A549 (cell line): ENCODE results near the gene THOC5. TPM values are rescaled to one million over a fixed set of nuclear protein-coding genes. Genes with fewer than 3 reads are reported as not detected.
"Not testable (repeated sequence)": the region's sequence is repeated elsewhere in the genome, so short reads cannot be mapped to it uniquely, and the experiment has no call there.

Experiments used
- ATAC-seq, 2 experiments: fragments of 200-7000 bp in 1 of 2; fragments of >200 bp in 1 of 2; cut with Nextera tagmentation in 1 of 2; cut with Tn5 transposase in 1 of 2; 3 replicates each; pipeline versions ENCODE4 v1.8.0 to v1.9.1; 2018 to 2020; ENCODE audit warnings: mild to moderate bottlenecking in 1 of 2, moderate library complexity in 1 of 2
- CTCF ChIA-PET: fragments of 300-600 bp; sonication (Branson Sonifier 250); formaldehyde crosslinking; extraction: SDS; loops from one replicate; lab custom pipeline; 2021; ENCODE audit warnings: antibody characterized with exemption, inconsistent platforms; lab: Yijun Ruan, JAX
- POLR2A ChIA-PET: fragments of 350-600 bp; formaldehyde crosslinking; extraction: SDS; loops from one replicate; lab custom pipeline; 2021; ENCODE audit warnings: antibody characterized with exemption, inconsistent platforms; lab: Yijun Ruan, JAX
- DNase-seq, 2 experiments: peaks; one replicate each; pipeline versions ENCODE4 v3.0.0 to v3.0.0-alpha.2; 2011 to 2016; ENCODE audit warnings: low read depth in 1 of 2, low spot score in 1 of 2
- FAIRE-seq: peaks from 2 replicates; lab custom pipeline; 2011; peaks lifted over from hg19 to GRCh38; lab: Jason Lieb, UNC
- H3K27ac ChIP-seq, 2 experiments: fragments of >200 bp; sonication (Bioruptor Twin); formaldehyde crosslinking; 3 replicates each; pipeline ENCODE4 v1.5.1; 2016 to 2017
- H3K4me1 ChIP-seq: fragments of >200 bp; sonication (Bioruptor Twin); formaldehyde crosslinking; 3 replicates; pipeline ENCODE4 v1.6.1; 2016
- H3K4me2 ChIP-seq: fragments of >200 bp; sonication (Bioruptor Twin); formaldehyde crosslinking; 3 replicates; pipeline ENCODE4 v1.6.1; 2016
- H3K4me3 ChIP-seq: fragments of >200 bp; sonication (Bioruptor Twin); formaldehyde crosslinking; 3 replicates; pipeline ENCODE4 v1.5.1; 2016
- H3K9me3 ChIP-seq: fragments of >200 bp; sonication (Bioruptor Twin); formaldehyde crosslinking; 3 replicates; pipeline ENCODE4 v1.6.1; 2016
- BHLHE40 ChIP-seq: IDR thresholded peaks from 2 replicates; pipeline ENCODE4 v1.6.1; 2012; ENCODE audit warnings: low read depth, low read length, inconsistent platforms
- CEBPB ChIP-seq, 2 experiments: fragments of >200 bp in 1 of 2; sonication (Bioruptor Twin) in 1 of 2; formaldehyde crosslinking in 1 of 2; IDR thresholded peaks; 2 replicates each; pipeline ENCODE4 v1.6.1; 2012 to 2016
- E2F6 ChIP-seq: IDR thresholded peaks from 2 replicates; pipeline ENCODE4 v1.6.1; 2012; ENCODE audit warnings: low read depth, borderline replicate concordance
- EHF ChIP-seq: fragments of 250-450 bp; sonication (Bioruptor Pico); IDR thresholded peaks from 2 replicates; pipeline ENCODE4 v1.5.0; 2020; ENCODE audit warnings: mild to moderate bottlenecking
- EP300 ChIP-seq, 2 experiments: fragments of >200 bp; sonication (Bioruptor Twin); formaldehyde crosslinking; IDR thresholded peaks; 2 replicates in 1 of 2; 3 replicates in 1 of 2; pipeline ENCODE4 v1.6.1; 2016 to 2017
- ESRRA ChIP-seq: fragments of 150-350 bp; IDR thresholded peaks from 2 replicates; pipeline ENCODE4 v1.6.1; 2014; ENCODE audit warnings: mild to moderate bottlenecking, low read length, borderline replicate concordance
- HDAC2 ChIP-seq: fragments of 200-600 bp; sonication (generic); IDR thresholded peaks from 2 replicates; pipeline ENCODE4 v1.6.1; 2016
- HMGXB4 ChIP-seq: fragments of 250-450 bp; sonication (Bioruptor Pico); IDR thresholded peaks from 2 replicates; pipeline ENCODE4 v1.5.0; 2021; ENCODE audit warnings: mild to moderate bottlenecking, moderate library complexity, borderline replicate concordance
- JUNB ChIP-seq: fragments of >200 bp; sonication (Bioruptor Twin); formaldehyde crosslinking; IDR thresholded peaks from 2 replicates; pipeline ENCODE4 v1.6.1; 2016
- KDM1A ChIP-seq: fragments of 200-600 bp; sonication (generic); IDR thresholded peaks from 2 replicates; pipeline ENCODE4 v1.6.1; 2016; ENCODE audit warnings: low read depth, mild to moderate bottlenecking
- KDM5A ChIP-seq: fragments of 200-600 bp; sonication (generic); IDR thresholded peaks from 2 replicates; pipeline ENCODE4 v1.6.1; 2016; ENCODE audit warnings: antibody characterized with exemption, mild to moderate bottlenecking
- MAFK ChIP-seq: fragments of 450-650 bp; IDR thresholded peaks from 2 replicates; pipeline ENCODE4 v1.6.1; 2014; ENCODE audit not compliant: partially characterized antibody
- NFE2L2 ChIP-seq: fragments of 150-350 bp; conservative IDR thresholded peaks from 2 replicates; pipeline ENCODE4 v1.6.1; 2014; ENCODE audit warnings: low read length
- NPAS2 ChIP-seq: fragments of 250-450 bp; sonication (Bioruptor Pico); IDR thresholded peaks from 2 replicates; pipeline ENCODE4 v1.8.0; 2022; ENCODE audit warnings: mild to moderate bottlenecking, moderate library complexity, borderline replicate concordance
- POLR2AphosphoS2 ChIP-seq: conservative IDR thresholded peaks from 2 replicates; pipeline ENCODE4 v1.6.1; 2012; ENCODE audit warnings: low read length, improper control_type of control experiment, inconsistent platforms
- RAD21 ChIP-seq, 2 experiments: fragments of >200 bp in 1 of 2; sonication (Bioruptor Twin) in 1 of 2; formaldehyde crosslinking in 1 of 2; IDR thresholded peaks in 1 of 2; conservative IDR thresholded peaks in 1 of 2; 2 replicates in 1 of 2; 3 replicates in 1 of 2; pipeline ENCODE4 v1.6.1; 2012 to 2018; ENCODE audit warnings: inconsistent platforms in 1 of 2
- RCOR1 ChIP-seq: fragments of 150-350 bp; IDR thresholded peaks from 2 replicates; pipeline ENCODE4 v1.6.1; 2014; ENCODE audit warnings: antibody characterized with exemption, low read length, low read depth
- RNF2 ChIP-seq: fragments of 200-600 bp; sonication (generic); IDR thresholded peaks from 2 replicates; pipeline ENCODE4 v1.6.1; 2016; ENCODE audit warnings: low read depth, mild to moderate bottlenecking, antibody characterized with exemption, moderate library complexity, borderline replicate concordance
- SMC3 ChIP-seq: fragments of >200 bp; sonication (Bioruptor Twin); formaldehyde crosslinking; IDR thresholded peaks from 3 replicates; pipeline ENCODE4 v1.6.1; 2018; ENCODE audit warnings: inconsistent platforms
- ZSCAN20 ChIP-seq: fragments of 250-450 bp; sonication (Bioruptor Pico); IDR thresholded peaks from 2 replicates; pipeline ENCODE4 v1.8.0; 2022; ENCODE audit warnings: mild to moderate bottlenecking, moderate library complexity
- WGBS: methylation state at CpG from one replicate; pipeline ENCODE4 v1.1.6; 2017; ENCODE audit errors: missing lambda C conversion rate; 5-methylcytosine and 5-hydroxymethylcytosine counted together
- polyA plus RNA-seq, 4 experiments: library from polyadenylated mRNA; depleted of rRNA in 3 of 4; stranded (reverse); fragments of >200 nt; fragmentation: RNase III in 1 of 4; extraction: RNeasy Plus Mini Kit Qiagen cat#74134 plus additional on column Dnase treatment in 1 of 4; gene quantifications; 2 replicates in 3 of 4; 3 replicates in 1 of 4; pipeline ENCODE4 v1.2.3, GENCODE V29; 2011 to 2017
- TF ChIP-seq, protein P1 (sequence below): fragments of >200 bp; sonication (Bioruptor Twin); formaldehyde crosslinking; IDR thresholded peaks from 3 replicates; pipeline ENCODE4 v1.6.1; 2016

The THOC5 gene
- polyA plus RNA-seq, 2 of the 4 experiments (the other 2 are of a cell fraction), result 24.1 to 43.3 TPM

- DNase-seq (no peak), ATAC-seq (no peak), FAIRE-seq (no peak)
- WGBS, result 87% methylated on average over 1 of the region's 1 CpG
- Histone ChIP-seq H3K4me2 (no peak overlapping the region), H3K4me1 (no peaks in the 10 kb centered on the region), H3K27ac (no peak overlapping the region), H3K4me3 (no peak overlapping the region), H3K9me3 (no peaks in the 10 kb centered on the region; the same call in 2 of the 3 replicates)
- ChIA-PET CTCF (no interaction called here), POLR2A (no interaction called here)
- TF ChIP-seq EP300 (IDR thresholded peaks at IDR 0.05) (no peak), JUNB (no peak), MAFK (no peak), KDM1A (no peak), NFE2L2 (no peak), RAD21 (conservative IDR thresholded peaks at IDR 0.05 in 1 of 2, IDR thresholded peaks at IDR 0.05 in 1 of 2) (no peak), BHLHE40 (no peak), ESRRA (no peak), NPAS2 (no peak)
Observed at GRCh38 chr22:29493636-29494035, 59.9 kb downstream of the THOC5 start.

- WGBS, result 77% methylated on average over 6 of the region's 6 CpGs
- Histone ChIP-seq H3K27ac (no peak overlapping the region), H3K9me3 (no peaks in the 10 kb centered on the region; the same call in 2 of the 3 replicates), H3K4me1 (no peaks in the 10 kb centered on the region), H3K4me3 (no peak overlapping the region), H3K4me2 (no peak overlapping the region)
- FAIRE-seq (no peak), ATAC-seq (no peak), DNase-seq (no peak)
- CTCF ChIA-PET, result no interaction called here
- POLR2A ChIA-PET, result no interaction called here
- TF ChIP-seq EHF (CRISPR knock-in tag) (no peak), EP300 (IDR thresholded peaks at IDR 0.05) (no peak), POLR2AphosphoS2 (no peak), RCOR1 (no peak), NFE2L2 (no peak), KDM5A (no peak), MAFK (no peak), SMC3 (no peak), HDAC2 (no peak), ZSCAN20 (CRISPR knock-in tag) (no peak), NPAS2 (no peak), KDM1A (no peak), ESRRA (no peak), CEBPB (IDR thresholded peaks at IDR 0.05) (no peak), E2F6 (no peak), HMGXB4 (CRISPR knock-in tag) (no peak), RNF2 (no peak)
- TF ChIP-seq, protein P1, sequence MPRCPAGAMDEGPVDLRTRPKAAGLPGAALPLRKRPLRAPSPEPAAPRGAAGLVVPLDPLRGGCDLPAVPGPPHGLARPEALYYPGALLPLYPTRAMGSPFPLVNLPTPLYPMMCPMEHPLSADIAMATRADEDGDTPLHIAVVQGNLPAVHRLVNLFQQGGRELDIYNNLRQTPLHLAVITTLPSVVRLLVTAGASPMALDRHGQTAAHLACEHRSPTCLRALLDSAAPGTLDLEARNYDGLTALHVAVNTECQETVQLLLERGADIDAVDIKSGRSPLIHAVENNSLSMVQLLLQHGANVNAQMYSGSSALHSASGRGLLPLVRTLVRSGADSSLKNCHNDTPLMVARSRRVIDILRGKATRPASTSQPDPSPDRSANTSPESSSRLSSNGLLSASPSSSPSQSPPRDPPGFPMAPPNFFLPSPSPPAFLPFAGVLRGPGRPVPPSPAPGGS, result no peak
Observed at GRCh38 chr22:29491012-29491411, 62.5 kb downstream of the THOC5 start.

- DNase-seq, FAIRE-seq: not testable (repeated sequence)
- 72% methylated on average over 8 of the region's 8 CpGs for WGBS
Observed at GRCh38 chr22:29489127-29489780, 64.3 kb downstream of the THOC5 start.

More at GRCh38 chr22:29489127-29489780, 64.3 kb downstream of the THOC5 start:
- H3K27ac ChIP-seq, H3K9me3 ChIP-seq, POLR2A ChIA-PET, H3K4me2 ChIP-seq, H3K4me3 ChIP-seq, H3K4me1 ChIP-seq, ATAC-seq, CTCF ChIA-PET: not testable (repeated sequence)
